ENCODE results near the gene DNAI1.
A peak's percentile ranks its signal among the peaks of the same experiment; 100 is the strongest.

The DNAI1 gene

GRCh38 chr9:34492051-34492450 lies 33.4 kb downstream of the DNAI1 start:
- no peak for DNase-seq

GRCh38 chr9:34493972-34494535 lies 35.4 kb downstream of the DNAI1 start:
- DNase-seq, result peak; percentile 48

GRCh38 chr9:34496149-34496712 lies 37.6 kb downstream of the DNAI1 start:
- no peak for DNase-seq

GRCh38 chr9:34498553-34498952 lies 39.9 kb downstream of the DNAI1 start:
- no peak for DNase-seq

GRCh38 chr9:34499076-34499475 lies 40.5 kb downstream of the DNAI1 start:
- no peak for DNase-seq

GRCh38 chr9:34500623-34501267 lies 42.1 kb downstream of the DNAI1 start:
- peak; percentile 87 for DNase-seq

GRCh38 chr9:34501372-34501771 lies 42.8 kb downstream of the DNAI1 start:
- no peak for DNase-seq

- no peak for DNase-seq
These were observed 43.4 kb downstream of the DNAI1 start for GRCh38 chr9:34501889-34502425.

GRCh38 chr9:34502471-34502870 lies 43.9 kb downstream of the DNAI1 start:
- DNase-seq, result no peak

GRCh38 chr9:34502891-34503290 lies 44.3 kb downstream of the DNAI1 start:
- no peak for DNase-seq

- no peak for DNase-seq
These were observed 44.8 kb downstream of the DNAI1 start for GRCh38 chr9:34503406-34503805.

GRCh38 chr9:34505370-34506120 lies 46.9 kb downstream of the DNAI1 start:
- DNase-seq, result no peak

GRCh38 chr9:34506623-34507022 lies 48.0 kb downstream of the DNAI1 start:
- no peak for DNase-seq

GRCh38 chr9:34507556-34507955 lies 49.0 kb downstream of the DNAI1 start:
- DNase-seq, result no peak

GRCh38 chr9:34507966-34508365 lies 49.4 kb downstream of the DNAI1 start:
- no peak for DNase-seq

- no peak for DNase-seq
These were observed 49.9 kb downstream of the DNAI1 start for GRCh38 chr9:34508463-34508862.

- DNase-seq, result no peak
These were observed 50.3 kb downstream of the DNAI1 start for GRCh38 chr9:34508951-34509350.

- DNase-seq, result no peak
These were observed 52.2 kb downstream of the DNAI1 start for GRCh38 chr9:34510497-34511468.

- DNase-seq, result no peak
These were observed 53.8 kb downstream of the DNAI1 start for GRCh38 chr9:34512131-34513078.

GRCh38 chr9:34513567-34514214 lies 55.1 kb downstream of the DNAI1 start:
- no peak for DNase-seq

- DNase-seq, result no peak
These were observed 55.8 kb downstream of the DNAI1 start for GRCh38 chr9:34514401-34514800.
